ENCODE measurements around the gene PLK2. TPM values are rescaled to one million over a fixed set of nuclear protein-coding genes. Genes with fewer than 3 reads are reported as not detected.

Gene PLK2
- total and polyA plus RNA-seq, 8 donors, result 45.5 to 329 (median 254) TPM

- no peaks in the 10 kb centered on the region for H3K27me3 ChIP-seq
- H3K27ac ChIP-seq, result no peak overlapping the region
- peaks cover 0 to 20% of the 10 kb centered on the region in 2 donors for H3K4me1 ChIP-seq
- ATAC-seq (no peak), DNase-seq (no peak)
- H3K36me3 ChIP-seq, result no peaks in the 10 kb centered on the region
- TF ChIP-seq CTCF (IDR thresholded peaks at IDR 0.05), result no peak
- intact Hi-C loops (cut with DNase I), result no loop called here
- no peak overlapping the region for H3K4me3 ChIP-seq
- no peaks in the 10 kb centered on the region for H3K9me3 ChIP-seq
These were observed 22.6 kb upstream of the PLK2 start for GRCh38 chr5:58482536-58482935.

- H3K36me3 ChIP-seq, result no peaks in the 10 kb centered on the region
- no peaks in the 10 kb centered on the region for H3K27me3 ChIP-seq
- TF ChIP-seq CTCF (IDR thresholded peaks at IDR 0.05), result no peak
- no peak overlapping the region for H3K27ac ChIP-seq
- DNase-seq, result no peak
- no peak for ATAC-seq
- H3K4me3 ChIP-seq, result no peak overlapping the region
- H3K4me1 ChIP-seq, result peaks cover 0 to 26% of the 10 kb centered on the region in 2 donors
- no peaks in the 10 kb centered on the region for H3K9me3 ChIP-seq
- intact Hi-C loops (cut with DNase I), result no loop called here
These were observed 21.9 kb upstream of the PLK2 start for GRCh38 chr5:58481828-58482227.

- intact Hi-C loops (cut with DNase I), result no loop called here
- H3K4me3 ChIP-seq, result no peak overlapping the region
- H3K27me3 ChIP-seq, result no peaks in the 10 kb centered on the region
- ATAC-seq (no peak), DNase-seq (no peak)
- no peaks in the 10 kb centered on the region for H3K9me3 ChIP-seq
- H3K27ac ChIP-seq, result no peak overlapping the region
- no peaks in the 10 kb centered on the region for H3K36me3 ChIP-seq
- peaks cover 0 to 20% of the 10 kb centered on the region in 2 donors for H3K4me1 ChIP-seq
- no peak for TF ChIP-seq CTCF (IDR thresholded peaks at IDR 0.05)
These were observed 21.3 kb upstream of the PLK2 start for GRCh38 chr5:58481066-58481676.

- no peak overlapping the region for H3K27ac ChIP-seq
- peak; percentile 42 for ATAC-seq
- H3K4me3 ChIP-seq, result no peak overlapping the region
- H3K4me1 ChIP-seq, result peaks cover 0 to 9% of the 10 kb centered on the region in 2 donors
- intact Hi-C loops (cut with DNase I), result no loop called here
- H3K36me3 ChIP-seq, result no peaks in the 10 kb centered on the region
- peak in 1 of 4 donors; percentile 24 for DNase-seq
- TF ChIP-seq CTCF (IDR thresholded peaks at IDR 0.05), result no peak
- H3K27me3 ChIP-seq, result no peaks in the 10 kb centered on the region
- no peaks in the 10 kb centered on the region for H3K9me3 ChIP-seq
These were observed 18.0 kb upstream of the PLK2 start for GRCh38 chr5:58477760-58478376.

GRCh38 chr5:58475404-58475803 lies 15.5 kb upstream of the PLK2 start:
- no peak for DNase-seq
- no peak for ATAC-seq

More at GRCh38 chr5:58475404-58475803, 15.5 kb upstream of the PLK2 start:
- no peaks in the 10 kb centered on the region for H3K36me3 ChIP-seq
- intact Hi-C loops (cut with DNase I), result no loop called here
- peaks cover 0 to 9% of the 10 kb centered on the region in 2 donors for H3K4me1 ChIP-seq
- H3K4me3 ChIP-seq, result no peak overlapping the region
- H3K9me3 ChIP-seq, result no peaks in the 10 kb centered on the region
- no peak overlapping the region for H3K27ac ChIP-seq
- H3K27me3 ChIP-seq, result no peaks in the 10 kb centered on the region
- TF ChIP-seq CTCF (IDR thresholded peaks at IDR 0.05), result no peak

Measured in left lung (tissue), 10 donors.